ENCODE results near the gene ACTA1. TPM values are rescaled to one million over a fixed set of nuclear protein-coding genes. Genes with fewer than 3 reads are reported as not detected.

The ACTA1 gene
- total and polyA plus RNA-seq, 2 experiments from 2014 or later = 8.8 to 13.0 TPM

DNA sequence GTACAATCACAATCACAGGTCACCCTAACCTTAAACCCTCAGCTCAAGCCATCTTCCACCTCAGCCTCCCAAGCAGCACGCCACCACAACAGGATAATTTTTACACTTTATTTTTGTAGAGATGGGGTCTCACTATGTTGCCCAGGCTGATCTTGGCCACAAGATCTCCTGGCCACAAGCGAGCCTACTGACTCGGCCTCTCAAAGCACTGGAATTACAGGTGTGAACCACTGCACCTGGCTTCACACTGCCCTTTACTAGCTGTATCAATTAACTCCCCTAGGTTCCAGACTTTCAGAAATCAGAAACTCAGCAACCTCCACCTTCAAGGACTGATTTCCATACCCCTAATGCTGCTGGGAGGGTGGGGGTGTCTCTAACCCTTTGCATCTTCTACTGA is 37.3 kb upstream of the ACTA1 start:
- H3K36me3 ChIP-seq (ENCODE audit: insufficient read depth) = peaks cover 15% of the 10 kb centered on the region
- TF ChIP-seq JUNB (IDR thresholded peaks at IDR 0.05; ENCODE audit: unreplicated experiment) (no peak), ZNF114 (CRISPR knock-in tag; IDR thresholded peaks at IDR 0.05) (no peak), NANOG (IDR thresholded peaks at IDR 0.05; ENCODE audit: borderline replicate concordance) (no peak), CREB1 (CRISPR knock-in tag; IDR thresholded peaks at IDR 0.05; ENCODE audit: low read depth) (no peak), EZH2phosphoT487 (IDR thresholded peaks at IDR 0.05; ENCODE audit: unreplicated experiment) (no peak), STAT1 (IDR thresholded peaks at IDR 0.05; ENCODE audit: unreplicated experiment) (no peak), POLR2AphosphoS5 (IDR thresholded peaks at IDR 0.05; ENCODE audit: low read depth) (no peak), EZH2 (IDR thresholded peaks at IDR 0.05; ENCODE audit: low read depth, unreplicated experiment) (no peak), ZNF331 (CRISPR knock-in tag; IDR thresholded peaks at IDR 0.05; ENCODE audit: low read depth) (no peak)
- TF ChIP-seq, protein P1, sequence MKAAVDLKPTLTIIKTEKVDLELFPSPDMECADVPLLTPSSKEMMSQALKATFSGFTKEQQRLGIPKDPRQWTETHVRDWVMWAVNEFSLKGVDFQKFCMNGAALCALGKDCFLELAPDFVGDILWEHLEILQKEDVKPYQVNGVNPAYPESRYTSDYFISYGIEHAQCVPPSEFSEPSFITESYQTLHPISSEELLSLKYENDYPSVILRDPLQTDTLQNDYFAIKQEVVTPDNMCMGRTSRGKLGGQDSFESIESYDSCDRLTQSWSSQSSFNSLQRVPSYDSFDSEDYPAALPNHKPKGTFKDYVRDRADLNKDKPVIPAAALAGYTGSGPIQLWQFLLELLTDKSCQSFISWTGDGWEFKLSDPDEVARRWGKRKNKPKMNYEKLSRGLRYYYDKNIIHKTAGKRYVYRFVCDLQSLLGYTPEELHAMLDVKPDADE (IDR thresholded peaks at IDR 0.05) = no peak
- TF ChIP-seq, protein P2, sequence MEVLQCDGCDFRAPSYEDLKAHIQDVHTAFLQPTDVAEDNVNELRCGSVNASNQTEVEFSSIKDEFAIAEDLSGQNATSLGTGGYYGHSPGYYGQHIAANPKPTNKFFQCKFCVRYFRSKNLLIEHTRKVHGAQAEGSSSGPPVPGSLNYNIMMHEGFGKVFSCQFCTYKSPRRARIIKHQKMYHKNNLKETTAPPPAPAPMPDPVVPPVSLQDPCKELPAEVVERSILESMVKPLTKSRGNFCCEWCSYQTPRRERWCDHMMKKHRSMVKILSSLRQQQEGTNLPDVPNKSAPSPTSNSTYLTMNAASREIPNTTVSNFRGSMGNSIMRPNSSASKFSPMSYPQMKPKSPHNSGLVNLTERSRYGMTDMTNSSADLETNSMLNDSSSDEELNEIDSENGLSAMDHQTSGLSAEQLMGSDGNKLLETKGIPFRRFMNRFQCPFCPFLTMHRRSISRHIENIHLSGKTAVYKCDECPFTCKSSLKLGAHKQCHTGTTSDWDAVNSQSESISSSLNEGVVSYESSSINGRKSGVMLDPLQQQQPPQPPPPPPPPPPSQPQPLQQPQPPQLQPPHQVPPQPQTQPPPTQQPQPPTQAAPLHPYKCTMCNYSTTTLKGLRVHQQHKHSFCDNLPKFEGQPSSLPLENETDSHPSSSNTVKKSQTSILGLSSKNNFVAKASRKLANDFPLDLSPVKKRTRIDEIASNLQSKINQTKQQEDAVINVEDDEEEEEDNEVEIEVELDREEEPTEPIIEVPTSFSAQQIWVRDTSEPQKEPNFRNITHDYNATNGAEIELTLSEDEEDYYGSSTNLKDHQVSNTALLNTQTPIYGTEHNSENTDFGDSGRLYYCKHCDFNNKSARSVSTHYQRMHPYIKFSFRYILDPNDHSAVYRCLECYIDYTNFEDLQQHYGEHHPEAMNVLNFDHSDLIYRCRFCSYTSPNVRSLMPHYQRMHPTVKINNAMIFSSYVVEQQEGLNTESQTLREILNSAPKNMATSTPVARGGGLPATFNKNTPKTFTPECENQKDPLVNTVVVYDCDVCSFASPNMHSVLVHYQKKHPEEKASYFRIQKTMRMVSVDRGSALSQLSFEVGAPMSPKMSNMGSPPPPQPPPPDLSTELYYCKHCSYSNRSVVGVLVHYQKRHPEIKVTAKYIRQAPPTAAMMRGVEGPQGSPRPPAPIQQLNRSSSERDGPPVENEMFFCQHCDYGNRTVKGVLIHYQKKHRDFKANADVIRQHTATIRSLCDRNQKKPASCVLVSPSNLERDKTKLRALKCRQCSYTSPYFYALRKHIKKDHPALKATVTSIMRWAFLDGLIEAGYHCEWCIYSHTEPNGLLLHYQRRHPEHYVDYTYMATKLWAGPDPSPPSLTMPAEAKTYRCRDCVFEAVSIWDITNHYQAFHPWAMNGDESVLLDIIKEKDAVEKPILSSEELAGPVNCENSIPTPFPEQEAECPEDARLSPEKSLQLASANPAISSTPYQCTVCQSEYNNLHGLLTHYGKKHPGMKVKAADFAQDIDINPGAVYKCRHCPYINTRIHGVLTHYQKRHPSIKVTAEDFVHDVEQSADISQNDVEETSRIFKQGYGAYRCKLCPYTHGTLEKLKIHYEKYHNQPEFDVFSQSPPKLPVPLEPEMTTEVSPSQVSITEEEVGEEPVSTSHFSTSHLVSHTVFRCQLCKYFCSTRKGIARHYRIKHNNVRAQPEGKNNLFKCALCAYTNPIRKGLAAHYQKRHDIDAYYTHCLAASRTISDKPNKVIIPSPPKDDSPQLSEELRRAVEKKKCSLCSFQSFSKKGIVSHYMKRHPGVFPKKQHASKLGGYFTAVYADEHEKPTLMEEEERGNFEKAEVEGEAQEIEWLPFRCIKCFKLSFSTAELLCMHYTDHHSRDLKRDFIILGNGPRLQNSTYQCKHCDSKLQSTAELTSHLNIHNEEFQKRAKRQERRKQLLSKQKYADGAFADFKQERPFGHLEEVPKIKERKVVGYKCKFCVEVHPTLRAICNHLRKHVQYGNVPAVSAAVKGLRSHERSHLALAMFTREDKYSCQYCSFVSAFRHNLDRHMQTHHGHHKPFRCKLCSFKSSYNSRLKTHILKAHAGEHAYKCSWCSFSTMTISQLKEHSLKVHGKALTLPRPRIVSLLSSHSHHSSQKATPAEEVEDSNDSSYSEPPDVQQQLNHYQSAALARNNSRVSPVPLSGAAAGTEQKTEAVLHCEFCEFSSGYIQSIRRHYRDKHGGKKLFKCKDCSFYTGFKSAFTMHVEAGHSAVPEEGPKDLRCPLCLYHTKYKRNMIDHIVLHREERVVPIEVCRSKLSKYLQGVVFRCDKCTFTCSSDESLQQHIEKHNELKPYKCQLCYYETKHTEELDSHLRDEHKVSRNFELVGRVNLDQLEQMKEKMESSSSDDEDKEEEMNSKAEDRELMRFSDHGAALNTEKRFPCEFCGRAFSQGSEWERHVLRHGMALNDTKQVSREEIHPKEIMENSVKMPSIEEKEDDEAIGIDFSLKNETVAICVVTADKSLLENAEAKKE (CRISPR knock-in tag; IDR thresholded peaks at IDR 0.05) = no peak
- TF ChIP-seq, protein P3, sequence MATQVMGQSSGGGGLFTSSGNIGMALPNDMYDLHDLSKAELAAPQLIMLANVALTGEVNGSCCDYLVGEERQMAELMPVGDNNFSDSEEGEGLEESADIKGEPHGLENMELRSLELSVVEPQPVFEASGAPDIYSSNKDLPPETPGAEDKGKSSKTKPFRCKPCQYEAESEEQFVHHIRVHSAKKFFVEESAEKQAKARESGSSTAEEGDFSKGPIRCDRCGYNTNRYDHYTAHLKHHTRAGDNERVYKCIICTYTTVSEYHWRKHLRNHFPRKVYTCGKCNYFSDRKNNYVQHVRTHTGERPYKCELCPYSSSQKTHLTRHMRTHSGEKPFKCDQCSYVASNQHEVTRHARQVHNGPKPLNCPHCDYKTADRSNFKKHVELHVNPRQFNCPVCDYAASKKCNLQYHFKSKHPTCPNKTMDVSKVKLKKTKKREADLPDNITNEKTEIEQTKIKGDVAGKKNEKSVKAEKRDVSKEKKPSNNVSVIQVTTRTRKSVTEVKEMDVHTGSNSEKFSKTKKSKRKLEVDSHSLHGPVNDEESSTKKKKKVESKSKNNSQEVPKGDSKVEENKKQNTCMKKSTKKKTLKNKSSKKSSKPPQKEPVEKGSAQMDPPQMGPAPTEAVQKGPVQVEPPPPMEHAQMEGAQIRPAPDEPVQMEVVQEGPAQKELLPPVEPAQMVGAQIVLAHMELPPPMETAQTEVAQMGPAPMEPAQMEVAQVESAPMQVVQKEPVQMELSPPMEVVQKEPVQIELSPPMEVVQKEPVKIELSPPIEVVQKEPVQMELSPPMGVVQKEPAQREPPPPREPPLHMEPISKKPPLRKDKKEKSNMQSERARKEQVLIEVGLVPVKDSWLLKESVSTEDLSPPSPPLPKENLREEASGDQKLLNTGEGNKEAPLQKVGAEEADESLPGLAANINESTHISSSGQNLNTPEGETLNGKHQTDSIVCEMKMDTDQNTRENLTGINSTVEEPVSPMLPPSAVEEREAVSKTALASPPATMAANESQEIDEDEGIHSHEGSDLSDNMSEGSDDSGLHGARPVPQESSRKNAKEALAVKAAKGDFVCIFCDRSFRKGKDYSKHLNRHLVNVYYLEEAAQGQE (IDR thresholded peaks at IDR 0.05; ENCODE audit: unreplicated experiment) = no peak
- TF ChIP-seq, protein P4, sequence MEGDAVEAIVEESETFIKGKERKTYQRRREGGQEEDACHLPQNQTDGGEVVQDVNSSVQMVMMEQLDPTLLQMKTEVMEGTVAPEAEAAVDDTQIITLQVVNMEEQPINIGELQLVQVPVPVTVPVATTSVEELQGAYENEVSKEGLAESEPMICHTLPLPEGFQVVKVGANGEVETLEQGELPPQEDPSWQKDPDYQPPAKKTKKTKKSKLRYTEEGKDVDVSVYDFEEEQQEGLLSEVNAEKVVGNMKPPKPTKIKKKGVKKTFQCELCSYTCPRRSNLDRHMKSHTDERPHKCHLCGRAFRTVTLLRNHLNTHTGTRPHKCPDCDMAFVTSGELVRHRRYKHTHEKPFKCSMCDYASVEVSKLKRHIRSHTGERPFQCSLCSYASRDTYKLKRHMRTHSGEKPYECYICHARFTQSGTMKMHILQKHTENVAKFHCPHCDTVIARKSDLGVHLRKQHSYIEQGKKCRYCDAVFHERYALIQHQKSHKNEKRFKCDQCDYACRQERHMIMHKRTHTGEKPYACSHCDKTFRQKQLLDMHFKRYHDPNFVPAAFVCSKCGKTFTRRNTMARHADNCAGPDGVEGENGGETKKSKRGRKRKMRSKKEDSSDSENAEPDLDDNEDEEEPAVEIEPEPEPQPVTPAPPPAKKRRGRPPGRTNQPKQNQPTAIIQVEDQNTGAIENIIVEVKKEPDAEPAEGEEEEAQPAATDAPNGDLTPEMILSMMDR (conservative IDR thresholded peaks at IDR 0.05; ENCODE audit: low read depth in 2 of 2) = no peak
- no peak overlapping the region for H3K4me3 Mint-ChIP-seq
- H3K4me1 Mint-ChIP-seq = no peaks in the 10 kb centered on the region
- DNase-seq (ENCODE audit: low spot score) (no peak), ATAC-seq (no peak)
- no peak overlapping the region for H3K27ac ChIP-seq (ENCODE audit: low read depth)
- peaks cover 2% of the 10 kb centered on the region for H3K27me3 Mint-ChIP-seq (ENCODE audit: insufficient read depth, low read depth, poor library complexity)
- H4K20me1 ChIP-seq (replicated peaks; ENCODE audit: insufficient read depth) = peaks cover 8% of the 10 kb centered on the region
- no peaks in the 10 kb centered on the region for H3K4me1 ChIP-seq (ENCODE audit: insufficient read depth)
- H3K9me2 ChIP-seq (ENCODE audit: insufficient read depth) = no peaks in the 10 kb centered on the region
- H3K4me2 ChIP-seq = no peak overlapping the region
- no peaks in the 10 kb centered on the region for H3F3A ChIP-seq (replicated peaks; ENCODE audit: low read depth)
- no peaks in the 10 kb centered on the region for H3K27me3 ChIP-seq (ENCODE audit: insufficient read depth)
- no peaks in the 10 kb centered on the region for H3K79me2 ChIP-seq (replicated peaks; ENCODE audit: insufficient read depth)
- H3K27ac Mint-ChIP-seq = no peak overlapping the region
- no peaks in the 10 kb centered on the region for H3K9me3 Mint-ChIP-seq
- H3K4me3 ChIP-seq = no peak overlapping the region
- H3K36me3 Mint-ChIP-seq (ENCODE audit: low read depth) = peaks cover 55% of the 10 kb centered on the region
- H2AFZ ChIP-seq = no peak overlapping the region
